Fibroblast of lung (primary cell): ENCODE data around the gene KRR1. TPM values are rescaled to one million over a fixed set of nuclear protein-coding genes. Genes with fewer than 3 reads are reported as not detected.
"Not testable (repeated sequence)": the region's sequence is repeated elsewhere in the genome, so short reads cannot be mapped to it uniquely, and the experiment has no call there.

Source experiments
- DNase-seq, 2 donors: peaks; one replicate each; pipeline versions ENCODE4 v3.0.0 to v3.0.0-alpha.2; 2010; ENCODE audit warnings: low read depth in 2 of 2
- H2AFZ ChIP-seq: 2 replicates; pipeline ENCODE4 v1.5.1; 2012; ENCODE audit warnings: low read length, control low read depth, inconsistent platforms
- H3K27ac ChIP-seq: 2 replicates; pipeline ENCODE4 v1.5.1; 2011; ENCODE audit warnings: low read length, control low read depth; ENCODE audit not compliant: insufficient read depth
- H3K27me3 ChIP-seq: 2 replicates; pipeline ENCODE4 v1.5.1; 2011; ENCODE audit warnings: mild to moderate bottlenecking, low read length; ENCODE audit not compliant: control insufficient read depth, insufficient read depth
- H3K36me3 ChIP-seq: 2 replicates; pipeline ENCODE4 v1.5.1; 2011; ENCODE audit warnings: low read length; ENCODE audit not compliant: control insufficient read depth, insufficient read depth
- H3K4me1 ChIP-seq: 2 replicates; pipeline ENCODE4 v1.5.1; 2011; ENCODE audit warnings: low read length; ENCODE audit not compliant: control insufficient read depth, insufficient read depth; ENCODE audit errors: extremely low read depth
- H3K4me2 ChIP-seq: 2 replicates; pipeline ENCODE4 v1.5.1; 2011; ENCODE audit warnings: low read length, control low read depth; ENCODE audit not compliant: insufficient read depth; ENCODE audit errors: extremely low read depth
- H3K4me3 ChIP-seq, 4 experiments: fragments of 200-600 bp in 1 of 4; sonication (generic) in 1 of 4; replicated peaks in 1 of 4; 2 replicates each; pipeline ENCODE4 v1.5.1; 2011 to 2016; ENCODE audit warnings: low read length in 4 of 4, low read depth in 3 of 4, mild to moderate bottlenecking in 3 of 4, control low read depth in 2 of 4, inconsistent platforms in 1 of 4, mixed read lengths in 1 of 4; ENCODE audit not compliant: insufficient read depth in 1 of 4; ENCODE audit errors: control extremely low read depth in 1 of 4
- H3K79me2 ChIP-seq: 2 replicates; pipeline ENCODE4 v1.5.1; 2012; ENCODE audit warnings: mild to moderate bottlenecking, low read length, inconsistent platforms; ENCODE audit not compliant: control insufficient read depth, insufficient read depth
- H3K9ac ChIP-seq: 2 replicates; pipeline ENCODE4 v1.5.1; 2011; ENCODE audit warnings: mild to moderate bottlenecking, low read length, control low read depth; ENCODE audit not compliant: insufficient read depth
- H3K9me3 ChIP-seq: 2 replicates; pipeline ENCODE4 v1.5.1; 2012; ENCODE audit warnings: low read depth, low read length; ENCODE audit not compliant: control insufficient read depth, insufficient read depth
- H4K20me1 ChIP-seq: 2 replicates; pipeline ENCODE4 v1.5.1; 2011; ENCODE audit warnings: low read length; ENCODE audit not compliant: control insufficient read depth, insufficient read depth; ENCODE audit errors: extremely low read depth
- EZH2 ChIP-seq: IDR thresholded peaks from 2 replicates; pipeline ENCODE4 v1.5.1; 2012; ENCODE audit warnings: low read length, control low read depth, mild to moderate bottlenecking; ENCODE audit errors: missing control alignments
- polyA plus RNA-seq, 2 donors: library from polyadenylated mRNA; depleted of rRNA in 1 of 2; stranded (reverse) in 1 of 2; unstranded in 1 of 2; fragments of >200 nt; gene quantifications; 2 replicates each; pipeline ENCODE4 v1.2.1, GENCODE V29; 2011 to 2012; ENCODE audit warnings: missing spikeins in 1 of 2
- total RNA-seq: library from RNA; depleted of rRNA; stranded (reverse); fragments of >200 nt; gene quantifications from 2 replicates; pipeline ENCODE4 v1.2.1, GENCODE V29; 2014
- TF ChIP-seq, protein P1 (sequence below), 2 donors: IDR thresholded peaks in 1 of 2; conservative IDR thresholded peaks in 1 of 2; 1 replicate in 1 of 2; 2 replicates in 1 of 2; pipeline ENCODE4 v1.5.1; 2011 to 2012; ENCODE audit warnings: low read length in 2 of 2, control low read depth in 1 of 2, inconsistent platforms in 1 of 2, low read depth in 1 of 2, mild to moderate bottlenecking in 1 of 2

Gene KRR1
- total and polyA plus RNA-seq, 2 donors (not counting 1 experiment from before 2014, with no cell fraction given) = 46.9 to 49.7 TPM

- peak overlapping the region; percentile 30 for H3K27ac ChIP-seq
- no peak overlapping the region for H3K4me3 ChIP-seq
- TF ChIP-seq EZH2 = no peak
- TF ChIP-seq, protein P1, sequence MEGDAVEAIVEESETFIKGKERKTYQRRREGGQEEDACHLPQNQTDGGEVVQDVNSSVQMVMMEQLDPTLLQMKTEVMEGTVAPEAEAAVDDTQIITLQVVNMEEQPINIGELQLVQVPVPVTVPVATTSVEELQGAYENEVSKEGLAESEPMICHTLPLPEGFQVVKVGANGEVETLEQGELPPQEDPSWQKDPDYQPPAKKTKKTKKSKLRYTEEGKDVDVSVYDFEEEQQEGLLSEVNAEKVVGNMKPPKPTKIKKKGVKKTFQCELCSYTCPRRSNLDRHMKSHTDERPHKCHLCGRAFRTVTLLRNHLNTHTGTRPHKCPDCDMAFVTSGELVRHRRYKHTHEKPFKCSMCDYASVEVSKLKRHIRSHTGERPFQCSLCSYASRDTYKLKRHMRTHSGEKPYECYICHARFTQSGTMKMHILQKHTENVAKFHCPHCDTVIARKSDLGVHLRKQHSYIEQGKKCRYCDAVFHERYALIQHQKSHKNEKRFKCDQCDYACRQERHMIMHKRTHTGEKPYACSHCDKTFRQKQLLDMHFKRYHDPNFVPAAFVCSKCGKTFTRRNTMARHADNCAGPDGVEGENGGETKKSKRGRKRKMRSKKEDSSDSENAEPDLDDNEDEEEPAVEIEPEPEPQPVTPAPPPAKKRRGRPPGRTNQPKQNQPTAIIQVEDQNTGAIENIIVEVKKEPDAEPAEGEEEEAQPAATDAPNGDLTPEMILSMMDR (conservative IDR thresholded peaks at IDR 0.05 in 1 of 2, IDR thresholded peaks at IDR 0.05 in 1 of 2; ENCODE audit: low read depth in 1 of 2, low read length in 2 of 2) = no peak
- no peak overlapping the region for H3K9ac ChIP-seq
- H3K4me2 ChIP-seq = peak overlapping the region; percentile 58
- no peaks in the 10 kb centered on the region for H3K36me3 ChIP-seq
- H3K27me3 ChIP-seq = no peaks in the 10 kb centered on the region
- no peaks in the 10 kb centered on the region for H4K20me1 ChIP-seq
- no peaks in the 10 kb centered on the region for H3K79me2 ChIP-seq
- peaks cover 16% of the 10 kb centered on the region for H3K4me1 ChIP-seq
- H2AFZ ChIP-seq = peak overlapping the region; percentile 17
- DNase-seq = peak; percentile 59 to 80
- no peaks in the 10 kb centered on the region for H3K9me3 ChIP-seq
These were observed 66.8 kb downstream of the KRR1 start for GRCh38 chr12:75444429-75445136.

GRCh38 chr12:75443709-75444108 is 67.7 kb downstream of the KRR1 start:
- H3K4me1 ChIP-seq = peaks cover 20% of the 10 kb centered on the region
- no peaks in the 10 kb centered on the region for H3K9me3 ChIP-seq
- H3K27me3 ChIP-seq = no peaks in the 10 kb centered on the region
- no peak overlapping the region for H3K9ac ChIP-seq
- H4K20me1 ChIP-seq = no peaks in the 10 kb centered on the region
- no peak overlapping the region for H3K27ac ChIP-seq
- no peak for TF ChIP-seq EZH2
- TF ChIP-seq, protein P1 (conservative IDR thresholded peaks at IDR 0.05 in 1 of 2, IDR thresholded peaks at IDR 0.05 in 1 of 2; ENCODE audit: low read depth in 1 of 2, low read length in 2 of 2) = no peak
- no peaks in the 10 kb centered on the region for H3K36me3 ChIP-seq
- peak in 1 of 2 donors; percentile 11 for DNase-seq
- no peak overlapping the region for H3K4me3 ChIP-seq
- no peaks in the 10 kb centered on the region for H3K79me2 ChIP-seq
- no peak overlapping the region for H3K4me2 ChIP-seq
- H2AFZ ChIP-seq = no peak overlapping the region

DNA sequence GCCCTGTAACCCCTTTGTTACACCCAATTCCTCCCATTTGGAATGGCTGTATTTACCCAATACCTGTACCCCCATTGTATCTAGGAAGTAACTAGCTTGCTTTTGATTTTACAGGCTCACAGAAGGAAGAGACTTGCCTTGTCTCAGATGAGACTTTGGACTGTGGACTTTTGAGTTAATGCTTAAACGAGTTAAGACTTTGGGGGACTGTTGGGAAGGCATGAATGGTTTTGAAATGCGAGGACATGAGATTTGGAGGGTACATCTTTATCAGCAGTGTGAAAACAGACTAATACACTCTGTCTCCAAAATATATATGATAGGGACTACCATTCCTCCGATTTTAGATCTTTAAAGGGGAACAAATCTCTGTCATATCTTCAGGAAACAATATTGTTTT is 69.0 kb downstream of the KRR1 start:
- not testable (repeated sequence) for H3K9me3 ChIP-seq, H3K27me3 ChIP-seq, H4K20me1 ChIP-seq, DNase-seq, H3K79me2 ChIP-seq, H3K9ac ChIP-seq, H3K36me3 ChIP-seq, H3K4me3 ChIP-seq, H3K27ac ChIP-seq, H2AFZ ChIP-seq, H3K4me2 ChIP-seq
- H3K4me1 ChIP-seq = peaks cover 16% of the 10 kb centered on the region

GRCh38 chr12:75441687-75442449 is 69.5 kb downstream of the KRR1 start:
- H3K27ac ChIP-seq, H4K20me1 ChIP-seq, H3K79me2 ChIP-seq, H2AFZ ChIP-seq, H3K4me2 ChIP-seq, H3K4me3 ChIP-seq, H3K9ac ChIP-seq, DNase-seq, H3K27me3 ChIP-seq, H3K36me3 ChIP-seq, H3K9me3 ChIP-seq: not testable (repeated sequence)
- peaks cover 14% of the 10 kb centered on the region for H3K4me1 ChIP-seq
